NB4 (cell line): Measurements from ENCODE around the gene KRT16.
"Not testable (repeated sequence)": the region's sequence is repeated elsewhere in the genome, so short reads cannot be mapped to it uniquely, and the experiment has no call there.

Experiments
- CTCF ChIP-seq: IDR thresholded peaks from one replicate; pipeline ENCODE4 v1.5.1; 2012; ENCODE audit warnings: low read depth, low read length
- MAX ChIP-seq: IDR thresholded peaks from 2 replicates; pipeline ENCODE4 v1.6.1; 2011; ENCODE audit warnings: low read depth, low read length
- MYC ChIP-seq: IDR thresholded peaks from 2 replicates; pipeline ENCODE4 v1.6.1; 2011; ENCODE audit warnings: low read depth, low read length
- POLR2A ChIP-seq: IDR thresholded peaks from 2 replicates; pipeline ENCODE4 v1.6.1; 2011; ENCODE audit warnings: mild to moderate bottlenecking; ENCODE audit not compliant: insufficient read length; ENCODE audit errors: extremely low read depth

- not testable (repeated sequence) for TF ChIP-seq CTCF, MAX, POLR2A, MYC
Observed at GRCh38 chr17:41614767-41615166, 2.2 kb upstream of the KRT16 start.
